A549 (cell line): ENCODE measurements around the gene CACNG8. TPM values are rescaled to one million over a fixed set of nuclear protein-coding genes. Genes with fewer than 3 reads are reported as not detected.

Source experiments
- ATAC-seq, 2 experiments: fragments of 200-7000 bp in 1 of 2; fragments of >200 bp in 1 of 2; cut with Nextera tagmentation in 1 of 2; cut with Tn5 transposase in 1 of 2; 3 replicates each; pipeline versions ENCODE4 v1.8.0 to v1.9.1; 2018 to 2020; ENCODE audit warnings: mild to moderate bottlenecking in 1 of 2, moderate library complexity in 1 of 2
- CTCF ChIA-PET: fragments of 300-600 bp; sonication (Branson Sonifier 250); formaldehyde crosslinking; extraction: SDS; loops from one replicate; lab custom pipeline; 2021; ENCODE audit warnings: antibody characterized with exemption, inconsistent platforms; lab: Yijun Ruan, JAX
- POLR2A ChIA-PET: fragments of 350-600 bp; formaldehyde crosslinking; extraction: SDS; loops from one replicate; lab custom pipeline; 2021; ENCODE audit warnings: antibody characterized with exemption, inconsistent platforms; lab: Yijun Ruan, JAX
- DNase-seq, 2 experiments: peaks; one replicate each; pipeline versions ENCODE4 v3.0.0 to v3.0.0-alpha.2; 2011 to 2016; ENCODE audit warnings: low read depth in 1 of 2, low spot score in 1 of 2
- FAIRE-seq: peaks from 2 replicates; lab custom pipeline; 2011; peaks lifted over from hg19 to GRCh38; lab: Jason Lieb, UNC
- H3K27ac ChIP-seq, 2 experiments: fragments of >200 bp; sonication (Bioruptor Twin); formaldehyde crosslinking; 3 replicates each; pipeline ENCODE4 v1.5.1; 2016 to 2017
- H3K4me1 ChIP-seq: fragments of >200 bp; sonication (Bioruptor Twin); formaldehyde crosslinking; 3 replicates; pipeline ENCODE4 v1.6.1; 2016
- H3K4me2 ChIP-seq: fragments of >200 bp; sonication (Bioruptor Twin); formaldehyde crosslinking; 3 replicates; pipeline ENCODE4 v1.6.1; 2016
- H3K4me3 ChIP-seq: fragments of >200 bp; sonication (Bioruptor Twin); formaldehyde crosslinking; 3 replicates; pipeline ENCODE4 v1.5.1; 2016
- H3K9me3 ChIP-seq: fragments of >200 bp; sonication (Bioruptor Twin); formaldehyde crosslinking; 3 replicates; pipeline ENCODE4 v1.6.1; 2016
- BHLHE40 ChIP-seq: IDR thresholded peaks from 2 replicates; pipeline ENCODE4 v1.6.1; 2012; ENCODE audit warnings: low read depth, low read length, inconsistent platforms
- CHD2 ChIP-seq: fragments of 150-350 bp; IDR thresholded peaks from 2 replicates; pipeline ENCODE4 v1.6.1; 2014; ENCODE audit warnings: low read length; ENCODE audit not compliant: partially characterized antibody
- EHMT2 ChIP-seq: fragments of 200-600 bp; sonication (generic); IDR thresholded peaks from 2 replicates; pipeline ENCODE4 v1.6.1; 2016; ENCODE audit warnings: antibody characterized with exemption, low read depth, mild to moderate bottlenecking, moderate library complexity
- GATA3 ChIP-seq: IDR thresholded peaks from 2 replicates; pipeline ENCODE4 v1.6.1; 2012; ENCODE audit warnings: borderline replicate concordance
- HDAC2 ChIP-seq: fragments of 200-600 bp; sonication (generic); IDR thresholded peaks from 2 replicates; pipeline ENCODE4 v1.6.1; 2016
- HEYL ChIP-seq: fragments of 250-450 bp; sonication (Bioruptor Pico); IDR thresholded peaks from 2 replicates; pipeline ENCODE4 v1.8.0; 2021; ENCODE audit warnings: mild to moderate bottlenecking, moderate library complexity
- HOXB13 ChIP-seq: fragments of 250-450 bp; sonication (Bioruptor Pico); IDR thresholded peaks from 2 replicates; pipeline ENCODE4 v1.5.0; 2020; ENCODE audit warnings: low read depth, mild to moderate bottlenecking, moderate library complexity
- KDM1A ChIP-seq: fragments of 200-600 bp; sonication (generic); IDR thresholded peaks from 2 replicates; pipeline ENCODE4 v1.6.1; 2016; ENCODE audit warnings: low read depth, mild to moderate bottlenecking
- MAFK ChIP-seq: fragments of 450-650 bp; IDR thresholded peaks from 2 replicates; pipeline ENCODE4 v1.6.1; 2014; ENCODE audit not compliant: partially characterized antibody
- MAZ ChIP-seq: fragments of 150-350 bp; IDR thresholded peaks from 2 replicates; pipeline ENCODE4 v1.6.1; 2014; ENCODE audit warnings: antibody characterized with exemption, low read depth, low read length, borderline replicate concordance
- NFE2L2 ChIP-seq: fragments of 150-350 bp; conservative IDR thresholded peaks from 2 replicates; pipeline ENCODE4 v1.6.1; 2014; ENCODE audit warnings: low read length
- TP53 ChIP-seq: fragments of 250-450 bp; sonication (Bioruptor Pico); IDR thresholded peaks from 2 replicates; pipeline ENCODE4 v1.5.0; 2021; ENCODE audit warnings: mild to moderate bottlenecking, moderate library complexity
- WGBS: methylation state at CpG from one replicate; pipeline ENCODE4 v1.1.6; 2017; ENCODE audit errors: missing lambda C conversion rate; 5-methylcytosine and 5-hydroxymethylcytosine counted together
- polyA plus RNA-seq, 4 experiments: library from polyadenylated mRNA; depleted of rRNA in 3 of 4; stranded (reverse); fragments of >200 nt; fragmentation: RNase III in 1 of 4; extraction: RNeasy Plus Mini Kit Qiagen cat#74134 plus additional on column Dnase treatment in 1 of 4; gene quantifications; 2 replicates in 3 of 4; 3 replicates in 1 of 4; pipeline ENCODE4 v1.2.3, GENCODE V29; 2011 to 2017
- TF ChIP-seq, protein P1 (sequence below): fragments of 250-450 bp; sonication (Bioruptor Pico); IDR thresholded peaks from 2 replicates; pipeline ENCODE4 v1.5.0; 2020; ENCODE audit warnings: low read depth, mild to moderate bottlenecking, moderate library complexity
- TF ChIP-seq, protein P2 (sequence below): IDR thresholded peaks from 2 replicates; pipeline ENCODE4 v1.6.1; 2012
- TF ChIP-seq, protein P3 (sequence below): fragments of >200 bp; sonication (Bioruptor Twin); formaldehyde crosslinking; IDR thresholded peaks from 3 replicates; pipeline ENCODE4 v1.5.1; 2016

The CACNG8 gene
- polyA plus RNA-seq, 2 of the 4 experiments (the other 2 are of a cell fraction): 1.1 to 5.8 TPM

GRCh38 chr19:54017261-54017660 is 54.5 kb downstream of the CACNG8 start:
- POLR2A ChIA-PET: interaction anchor here (0.7 to 0.8 kb wide), 3 partner anchors 26 to 151 kb away, joined by 3 to 10 read pairs (median 4); partner anchors contain the start of gene CACNG6
- no peak overlapping the region for H3K4me3 ChIP-seq
- H3K9me3 ChIP-seq: peaks cover 11% of the 10 kb centered on the region
- peak; percentile 93 for FAIRE-seq
- peak; percentile 50 to 88 for DNase-seq
- peak in 1 of 2 experiments; percentile 15; a peak in 3 of 6 replicates for ATAC-seq
- CTCF ChIA-PET: interaction anchor here (0.9 to 3.1 kb wide), 10 partner anchors 8 to 208 kb away, joined by 3 to 10 read pairs (median 4); partner anchors contain the start of gene CACNG6
- peaks cover 34% of the 10 kb centered on the region for H3K4me1 ChIP-seq
- H3K27ac ChIP-seq: peak overlapping the region; percentile 85 to 92; a peak in 4 of 6 replicates
- no peak overlapping the region for H3K4me2 ChIP-seq
- WGBS: 92% methylated on average over 4 of the region's 4 CpGs
- TF ChIP-seq BHLHE40: no peak
- TF ChIP-seq, protein P1, sequence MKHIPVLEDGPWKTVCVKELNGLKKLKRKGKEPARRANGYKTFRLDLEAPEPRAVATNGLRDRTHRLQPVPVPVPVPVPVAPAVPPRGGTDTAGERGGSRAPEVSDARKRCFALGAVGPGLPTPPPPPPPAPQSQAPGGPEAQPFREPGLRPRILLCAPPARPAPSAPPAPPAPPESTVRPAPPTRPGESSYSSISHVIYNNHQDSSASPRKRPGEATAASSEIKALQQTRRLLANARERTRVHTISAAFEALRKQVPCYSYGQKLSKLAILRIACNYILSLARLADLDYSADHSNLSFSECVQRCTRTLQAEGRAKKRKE (CRISPR knock-in tag): 0 out of 2 replicates have a peak, but pooled peaks have one; percentile 5
- no peak for TF ChIP-seq CHD2

GRCh38 chr19:54021363-54021762 is 58.6 kb downstream of the CACNG8 start:
- peak overlapping the region; percentile 85 to 92 for H3K27ac ChIP-seq
- H3K9me3 ChIP-seq: peaks cover 14% of the 10 kb centered on the region
- ATAC-seq: no peak
- FAIRE-seq: no peak
- TF ChIP-seq KDM1A (peak; percentile 64; the same call in 1 of the 2 replicates), NFE2L2 (no peak), HDAC2 (peak; percentile 67), HOXB13 (peak; percentile 56; the same call in 1 of the 2 replicates), MAFK (no peak)
- TF ChIP-seq, protein P2, sequence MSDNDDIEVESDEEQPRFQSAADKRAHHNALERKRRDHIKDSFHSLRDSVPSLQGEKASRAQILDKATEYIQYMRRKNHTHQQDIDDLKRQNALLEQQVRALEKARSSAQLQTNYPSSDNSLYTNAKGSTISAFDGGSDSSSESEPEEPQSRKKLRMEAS: 0 out of 2 replicates have a peak, but pooled peaks have one; percentile 9
- TF ChIP-seq, all 56 proteins: peak for 4
- H3K4me3 ChIP-seq: no peak overlapping the region
- 85% methylated on average over 8 of the region's 8 CpGs for WGBS
- CTCF ChIA-PET: interaction anchor here (0.7 to 7.9 kb wide), 17 partner anchors 8 to 229 kb away, joined by 3 to 88 read pairs (median 10); partner anchors contain the start of genes MYADM and PRKCG
- H3K4me1 ChIP-seq: peaks cover 40% of the 10 kb centered on the region
- DNase-seq: no peak
- POLR2A ChIA-PET: interaction anchor here (0.6 to 1.6 kb wide), 3 partner anchors 21 to 155 kb away, joined by 3 to 7 read pairs (median 3); no protein-coding TSS in a partner anchor
- H3K4me2 ChIP-seq: no peak overlapping the region

- ChIA-PET CTCF (interaction anchor here (1.1 to 7.9 kb wide), 16 partner anchors 8 to 229 kb away, joined by 4 to 88 read pairs (median 26); partner anchors contain the start of genes CACNG6, MYADM and PRKCG), POLR2A (interaction anchor here (0.6 kb wide), 1 partner anchor 121 kb away, joined by 7 read pairs; no protein-coding TSS in a partner anchor)
- no peak overlapping the region for H3K4me2 ChIP-seq
- H3K4me1 ChIP-seq: peaks cover 40% of the 10 kb centered on the region
- H3K27ac ChIP-seq: peak overlapping the region; percentile 85 to 92
- H3K9me3 ChIP-seq: peaks cover 13% of the 10 kb centered on the region
- 87% methylated on average over 13 of the region's 13 CpGs for WGBS
- DNase-seq: no peak
- H3K4me3 ChIP-seq: no peak overlapping the region
- no peak for FAIRE-seq
- TF ChIP-seq GATA3 (no peak), HEYL (no peak), TP53 (CRISPR knock-in tag) (no peak), MAZ (no peak), EHMT2 (no peak)
- TF ChIP-seq, protein P2: no peak
- TF ChIP-seq, protein P3, sequence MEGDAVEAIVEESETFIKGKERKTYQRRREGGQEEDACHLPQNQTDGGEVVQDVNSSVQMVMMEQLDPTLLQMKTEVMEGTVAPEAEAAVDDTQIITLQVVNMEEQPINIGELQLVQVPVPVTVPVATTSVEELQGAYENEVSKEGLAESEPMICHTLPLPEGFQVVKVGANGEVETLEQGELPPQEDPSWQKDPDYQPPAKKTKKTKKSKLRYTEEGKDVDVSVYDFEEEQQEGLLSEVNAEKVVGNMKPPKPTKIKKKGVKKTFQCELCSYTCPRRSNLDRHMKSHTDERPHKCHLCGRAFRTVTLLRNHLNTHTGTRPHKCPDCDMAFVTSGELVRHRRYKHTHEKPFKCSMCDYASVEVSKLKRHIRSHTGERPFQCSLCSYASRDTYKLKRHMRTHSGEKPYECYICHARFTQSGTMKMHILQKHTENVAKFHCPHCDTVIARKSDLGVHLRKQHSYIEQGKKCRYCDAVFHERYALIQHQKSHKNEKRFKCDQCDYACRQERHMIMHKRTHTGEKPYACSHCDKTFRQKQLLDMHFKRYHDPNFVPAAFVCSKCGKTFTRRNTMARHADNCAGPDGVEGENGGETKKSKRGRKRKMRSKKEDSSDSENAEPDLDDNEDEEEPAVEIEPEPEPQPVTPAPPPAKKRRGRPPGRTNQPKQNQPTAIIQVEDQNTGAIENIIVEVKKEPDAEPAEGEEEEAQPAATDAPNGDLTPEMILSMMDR: no peak
- no peak for ATAC-seq
These were observed 59.2 kb downstream of the CACNG8 start for GRCh38 chr19:54021932-54022331.
